ENCODE measurements around the gene CPVL. TPM values are rescaled to one million over a fixed set of nuclear protein-coding genes. Genes with fewer than 3 reads are reported as not detected.

The CPVL gene
- total RNA-seq, 2 donors from 2014 or later: 4.7 to 48.3 TPM

GRCh38 chr7:28988091-28988490 is 158.2 kb downstream of the CPVL start:
- no peaks in the 10 kb centered on the region for H3K4me1 ChIP-seq (replicated peaks)
- no peak for DNase-seq (ENCODE audit: low spot score)
- TF ChIP-seq POLR2AphosphoS5 (IDR thresholded peaks at IDR 0.05): no peak
- TF ChIP-seq, protein P1, sequence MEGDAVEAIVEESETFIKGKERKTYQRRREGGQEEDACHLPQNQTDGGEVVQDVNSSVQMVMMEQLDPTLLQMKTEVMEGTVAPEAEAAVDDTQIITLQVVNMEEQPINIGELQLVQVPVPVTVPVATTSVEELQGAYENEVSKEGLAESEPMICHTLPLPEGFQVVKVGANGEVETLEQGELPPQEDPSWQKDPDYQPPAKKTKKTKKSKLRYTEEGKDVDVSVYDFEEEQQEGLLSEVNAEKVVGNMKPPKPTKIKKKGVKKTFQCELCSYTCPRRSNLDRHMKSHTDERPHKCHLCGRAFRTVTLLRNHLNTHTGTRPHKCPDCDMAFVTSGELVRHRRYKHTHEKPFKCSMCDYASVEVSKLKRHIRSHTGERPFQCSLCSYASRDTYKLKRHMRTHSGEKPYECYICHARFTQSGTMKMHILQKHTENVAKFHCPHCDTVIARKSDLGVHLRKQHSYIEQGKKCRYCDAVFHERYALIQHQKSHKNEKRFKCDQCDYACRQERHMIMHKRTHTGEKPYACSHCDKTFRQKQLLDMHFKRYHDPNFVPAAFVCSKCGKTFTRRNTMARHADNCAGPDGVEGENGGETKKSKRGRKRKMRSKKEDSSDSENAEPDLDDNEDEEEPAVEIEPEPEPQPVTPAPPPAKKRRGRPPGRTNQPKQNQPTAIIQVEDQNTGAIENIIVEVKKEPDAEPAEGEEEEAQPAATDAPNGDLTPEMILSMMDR (IDR thresholded peaks at IDR 0.05): no peak
- no peak for TF ChIP-seq POLR2A (IDR thresholded peaks at IDR 0.05)
- H3K27me3 ChIP-seq (replicated peaks; ENCODE audit: insufficient read depth): no peaks in the 10 kb centered on the region
- no peak overlapping the region for H3K27ac ChIP-seq
- H3K9me3 ChIP-seq: no peaks in the 10 kb centered on the region
- 81% methylated on average over 5 of the region's 5 CpGs for WGBS
- no peaks in the 10 kb centered on the region for H3K36me3 ChIP-seq
- intact Hi-C loops (cut with DNase I): no loop called here
- no peak overlapping the region for H3K4me3 ChIP-seq

- Histone ChIP-seq H3K27ac (peak overlapping the region; percentile 20 to 29), H3K4me3 (no peak overlapping the region)
Observed at GRCh38 chr7:28986765-28987110, 159.6 kb downstream of the CPVL start.

GRCh38 chr7:28986028-28986764 is 160.1 kb downstream of the CPVL start:
- H3K4me1 ChIP-seq (replicated peaks): no peaks in the 10 kb centered on the region
- TF ChIP-seq, protein P1 (IDR thresholded peaks at IDR 0.05): no peak
- TF ChIP-seq POLR2AphosphoS5 (IDR thresholded peaks at IDR 0.05): peak; percentile 63
- TF ChIP-seq POLR2A (IDR thresholded peaks at IDR 0.05): no peak
- intact Hi-C loops (cut with DNase I): no loop called here
- H3K9me3 ChIP-seq: no peaks in the 10 kb centered on the region
- DNase-seq (ENCODE audit: low spot score): peak; percentile 75
- no peaks in the 10 kb centered on the region for H3K36me3 ChIP-seq
- H3K4me3 ChIP-seq: no peak overlapping the region
- 31% methylated on average over 11 of the region's 11 CpGs for WGBS
- H3K27ac ChIP-seq: peak overlapping the region; percentile 20 to 29
- H3K27me3 ChIP-seq (replicated peaks; ENCODE audit: insufficient read depth): no peaks in the 10 kb centered on the region

More at GRCh38 chr7:28986765-28987110, 159.6 kb downstream of the CPVL start:
- H3K9me3 ChIP-seq: no peaks in the 10 kb centered on the region
- H3K27me3 ChIP-seq (replicated peaks; ENCODE audit: insufficient read depth): no peaks in the 10 kb centered on the region
- intact Hi-C loops (cut with DNase I): no loop called here
- no peaks in the 10 kb centered on the region for H3K36me3 ChIP-seq
- TF ChIP-seq POLR2A (IDR thresholded peaks at IDR 0.05): no peak
- TF ChIP-seq, protein P1 (IDR thresholded peaks at IDR 0.05): no peak
- TF ChIP-seq POLR2AphosphoS5 (IDR thresholded peaks at IDR 0.05): peak; percentile 30
- WGBS: 12% methylated on average over 2 of the region's 2 CpGs
- DNase-seq (ENCODE audit: low spot score): no peak
- no peaks in the 10 kb centered on the region for H3K4me1 ChIP-seq (replicated peaks)

GRCh38 chr7:28984631-28985030 is 161.7 kb downstream of the CPVL start:
- TF ChIP-seq POLR2AphosphoS5 (IDR thresholded peaks at IDR 0.05): peak; percentile 49
- TF ChIP-seq, protein P1 (IDR thresholded peaks at IDR 0.05): no peak
- no peaks in the 10 kb centered on the region for H3K36me3 ChIP-seq
- no peak overlapping the region for H3K27ac ChIP-seq
- WGBS: 46% methylated on average over 4 of the region's 4 CpGs
- intact Hi-C loops (cut with DNase I): no loop called here
- H3K4me3 ChIP-seq: no peak overlapping the region
- DNase-seq (ENCODE audit: low spot score): no peak
- no peaks in the 10 kb centered on the region for H3K9me3 ChIP-seq
- no peaks in the 10 kb centered on the region for H3K27me3 ChIP-seq (replicated peaks; ENCODE audit: insufficient read depth)
- no peaks in the 10 kb centered on the region for H3K4me1 ChIP-seq (replicated peaks)

GRCh38 chr7:28984217-28984616 is 162.1 kb downstream of the CPVL start:
- no peak for DNase-seq (ENCODE audit: low spot score)
- Histone ChIP-seq H3K27ac (no peak overlapping the region), H3K4me3 (no peak overlapping the region), H3K9me3 (no peaks in the 10 kb centered on the region), H3K36me3 (no peaks in the 10 kb centered on the region), H3K27me3 (replicated peaks; ENCODE audit: insufficient read depth) (no peaks in the 10 kb centered on the region), H3K4me1 (replicated peaks) (no peaks in the 10 kb centered on the region)
- no peak for TF ChIP-seq POLR2AphosphoS5 (IDR thresholded peaks at IDR 0.05)
- TF ChIP-seq, protein P1 (IDR thresholded peaks at IDR 0.05): no peak
- no peak for TF ChIP-seq POLR2A (IDR thresholded peaks at IDR 0.05)
- intact Hi-C loops (cut with DNase I): no loop called here

Data from prostate gland (tissue), 2 donors.